GM18951 (cell line): ENCODE data around the gene SPON2.
A peak's percentile ranks its signal among the peaks of the same experiment; 100 is the strongest.

Experiments
- POLR2A ChIP-seq: IDR thresholded peaks from 4 replicates; pipeline ENCODE4 v1.6.1; 2011; ENCODE audit warnings: mild to moderate bottlenecking; ENCODE audit not compliant: insufficient read length, insufficient read depth; ENCODE audit errors: extremely low read depth
- in situ Hi-C: fragments of 300-500 bp; cut with MboI; formaldehyde crosslinking; loops from one replicate; pipeline ENCODE4 v1.12.0; 2022; ENCODE audit warnings: low sequenced_read_pairs, mixed read lengths, inconsistent platforms; ENCODE audit not compliant: unreplicated experiment

The SPON2 gene

DNA sequence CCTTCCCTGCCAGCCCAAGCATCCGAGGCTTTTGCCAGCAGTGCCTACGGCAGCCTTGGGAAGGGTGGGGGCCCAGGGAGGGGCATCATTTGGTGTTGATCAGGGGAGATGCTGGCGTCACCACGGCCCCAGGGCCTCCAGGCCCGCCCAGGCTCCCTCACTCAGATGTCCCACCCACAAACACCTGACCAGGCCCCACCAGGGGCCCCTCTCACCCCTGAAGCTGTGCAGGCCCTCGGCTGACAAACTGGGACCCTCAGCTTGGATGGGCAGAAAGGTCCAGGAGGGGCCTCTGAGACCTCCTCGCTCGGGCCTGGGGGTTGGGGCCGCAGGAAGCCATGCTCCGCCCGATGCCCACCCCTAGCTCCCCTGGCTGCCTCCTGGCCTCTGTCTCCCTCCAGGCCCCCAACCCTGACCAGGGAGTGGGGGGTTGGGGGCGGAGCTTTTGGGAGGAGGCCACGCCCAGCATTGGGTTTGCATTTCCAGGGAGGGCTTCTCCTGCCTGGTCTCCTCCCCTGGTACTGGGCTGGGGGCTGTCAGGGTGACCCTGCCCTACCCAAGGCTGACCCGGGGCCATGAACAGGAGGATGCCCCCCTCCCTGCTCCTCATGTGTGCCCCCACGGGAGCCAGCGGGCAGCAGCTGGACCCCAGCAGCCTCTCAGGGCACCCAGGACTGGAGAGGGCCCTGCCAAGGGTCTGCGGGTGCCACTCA is 33.4 kb upstream of the SPON2 start:
- TF ChIP-seq POLR2A, result no peak
- in situ Hi-C loops, result no loop called here

DNA sequence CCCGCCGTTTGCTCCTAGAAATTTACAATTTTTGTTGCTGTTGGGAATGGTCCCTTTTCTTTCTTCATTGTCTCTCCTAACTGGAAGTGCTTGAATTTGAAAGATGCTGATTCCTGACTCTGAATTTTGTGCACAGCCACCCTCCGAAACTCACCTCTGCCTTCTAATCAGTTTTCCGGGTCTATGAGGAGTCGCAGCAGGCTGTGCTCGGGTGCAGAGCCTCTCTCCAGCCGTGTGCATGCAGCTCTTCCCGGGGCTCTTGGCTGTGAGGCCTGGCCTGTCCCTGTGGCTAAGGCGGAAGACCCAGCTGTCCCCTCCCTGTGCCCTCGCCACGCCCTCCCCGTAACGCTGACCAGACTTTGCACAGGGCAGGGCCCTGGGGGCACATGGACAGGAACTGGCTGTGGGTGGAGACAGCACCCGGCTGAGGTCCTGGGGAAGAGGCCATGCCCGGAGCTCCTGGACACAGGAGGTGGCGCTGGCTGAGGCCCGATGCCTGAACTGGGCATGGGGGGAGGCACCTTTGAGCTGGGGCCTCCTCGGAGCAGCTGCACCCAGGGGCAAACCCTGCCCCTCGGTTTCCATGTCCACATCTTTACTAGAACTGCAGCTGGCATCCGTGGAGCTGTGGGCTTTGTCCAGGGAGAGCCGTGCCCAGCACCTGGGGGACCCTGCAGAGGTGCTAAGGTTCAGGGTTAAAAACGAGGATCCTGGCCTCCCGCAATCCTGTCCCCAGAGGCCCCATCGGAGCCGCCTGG is 32.6 kb upstream of the SPON2 start:
- no peak for TF ChIP-seq POLR2A
- in situ Hi-C loops, result no loop called here

DNA sequence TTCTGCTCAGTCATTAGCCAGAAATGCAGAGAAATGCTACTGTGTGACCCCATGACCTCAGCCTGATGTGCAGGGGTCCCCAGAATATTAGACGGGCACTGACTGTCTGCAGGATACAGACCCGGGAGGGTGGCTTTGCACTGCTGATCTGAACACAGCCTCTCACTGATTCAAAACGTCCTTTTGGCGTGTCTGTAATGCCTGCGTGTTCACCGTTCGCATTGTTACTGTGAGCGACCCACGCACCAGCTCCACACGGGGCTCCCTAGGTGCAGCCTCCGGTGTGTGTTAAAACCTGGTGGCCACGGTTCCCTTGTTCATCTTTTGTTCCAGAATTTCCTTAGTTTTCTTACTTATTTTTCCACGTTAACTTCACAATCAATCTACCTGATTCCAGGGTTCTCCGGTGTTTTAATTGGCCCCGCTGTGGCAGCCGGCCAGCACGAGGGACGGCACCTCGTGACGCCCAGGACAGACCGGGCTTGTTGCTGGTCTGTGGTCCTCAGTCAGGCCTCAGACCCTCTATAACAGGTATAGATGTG is 32.0 kb upstream of the SPON2 start:
- in situ Hi-C loops, result no loop called here
- no peak for TF ChIP-seq POLR2A

DNA sequence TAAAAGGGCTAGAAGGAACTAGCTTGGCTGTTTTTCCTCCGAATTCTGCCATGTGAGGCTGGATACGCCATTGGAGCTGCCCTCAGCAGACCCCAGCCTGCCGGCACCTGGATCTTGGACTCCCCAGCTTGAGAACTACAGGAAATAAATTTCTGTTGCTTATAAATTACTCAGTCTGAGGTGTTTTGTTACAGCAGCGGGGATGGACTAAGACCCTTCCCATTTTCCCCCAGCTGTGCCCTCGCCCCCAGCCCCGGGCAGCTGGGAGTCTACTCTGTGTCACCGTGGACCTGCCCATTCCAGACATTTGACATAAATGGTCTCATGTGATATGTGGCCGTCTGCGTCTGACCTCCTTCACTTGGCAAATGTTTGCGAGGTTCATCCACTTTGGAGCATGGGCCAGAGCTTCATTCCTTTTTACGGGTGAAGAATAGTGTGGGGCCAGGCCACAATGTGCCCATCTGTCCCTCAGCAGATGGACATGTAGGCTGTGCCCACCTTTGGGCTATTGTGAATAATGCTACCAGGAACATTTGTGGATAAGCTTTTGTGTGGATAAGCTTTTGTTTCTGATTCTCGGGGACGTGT is 30.7 kb upstream of the SPON2 start:
- no peak for TF ChIP-seq POLR2A
- in situ Hi-C loops, result no loop called here

DNA sequence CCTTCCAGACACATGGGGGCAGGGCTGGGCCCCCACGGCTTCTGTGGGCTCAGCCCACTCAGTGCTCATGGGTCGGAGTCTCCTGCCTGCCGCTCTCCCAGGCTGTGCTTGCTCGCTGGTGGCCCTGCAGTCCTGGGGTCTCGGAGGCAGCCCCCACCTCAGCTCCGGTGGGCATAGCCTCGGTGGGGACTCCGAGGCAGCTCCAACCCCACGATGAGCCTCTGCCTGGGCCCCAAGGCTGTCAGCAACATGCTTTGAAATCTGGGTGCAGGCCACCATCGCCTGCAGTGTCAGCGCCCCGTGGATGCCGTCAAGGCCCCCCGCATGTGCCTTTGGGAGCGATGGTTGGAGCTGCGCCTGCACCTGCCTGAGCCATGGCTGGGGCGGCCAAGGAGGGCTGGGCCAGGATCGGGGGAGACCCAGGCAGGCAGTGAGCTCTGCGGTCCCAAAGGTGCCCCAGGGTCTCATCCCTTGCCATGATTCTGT is 30.2 kb upstream of the SPON2 start:
- in situ Hi-C loops, result no loop called here
- no peak for TF ChIP-seq POLR2A

DNA sequence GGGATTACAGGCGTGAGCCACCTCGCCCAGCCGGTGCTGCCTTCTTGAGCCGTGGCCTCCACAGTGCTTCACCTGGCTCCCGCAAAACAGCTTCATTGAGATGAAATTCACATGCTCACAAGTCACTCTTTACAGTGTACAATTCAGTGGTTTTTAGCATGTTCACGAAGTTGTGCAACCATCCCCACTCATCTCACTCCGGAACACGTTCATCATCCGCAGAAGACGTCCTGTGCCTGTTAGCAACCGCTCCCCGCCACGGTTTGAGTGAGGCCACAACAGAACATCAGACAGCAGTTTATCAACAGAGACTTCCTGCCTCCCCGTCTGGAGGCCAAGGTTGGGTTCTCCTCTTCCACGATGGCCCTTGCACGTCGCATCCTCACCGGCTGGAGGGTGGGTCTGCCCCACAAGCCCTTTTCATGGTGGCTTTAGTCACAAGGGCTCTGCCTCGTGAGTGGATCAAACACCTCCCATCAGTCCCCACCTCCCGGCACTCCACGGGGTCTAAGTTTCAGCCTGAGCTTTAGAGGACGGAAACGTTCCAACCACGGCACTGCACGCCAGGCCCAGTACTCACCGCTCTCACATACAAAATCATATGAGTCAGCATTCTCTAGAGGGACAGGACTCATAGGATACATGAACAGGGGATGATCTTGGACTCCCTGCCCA is 29.6 kb upstream of the SPON2 start:
- peak; percentile 15 for TF ChIP-seq POLR2A
- in situ Hi-C loops, result no loop called here

DNA sequence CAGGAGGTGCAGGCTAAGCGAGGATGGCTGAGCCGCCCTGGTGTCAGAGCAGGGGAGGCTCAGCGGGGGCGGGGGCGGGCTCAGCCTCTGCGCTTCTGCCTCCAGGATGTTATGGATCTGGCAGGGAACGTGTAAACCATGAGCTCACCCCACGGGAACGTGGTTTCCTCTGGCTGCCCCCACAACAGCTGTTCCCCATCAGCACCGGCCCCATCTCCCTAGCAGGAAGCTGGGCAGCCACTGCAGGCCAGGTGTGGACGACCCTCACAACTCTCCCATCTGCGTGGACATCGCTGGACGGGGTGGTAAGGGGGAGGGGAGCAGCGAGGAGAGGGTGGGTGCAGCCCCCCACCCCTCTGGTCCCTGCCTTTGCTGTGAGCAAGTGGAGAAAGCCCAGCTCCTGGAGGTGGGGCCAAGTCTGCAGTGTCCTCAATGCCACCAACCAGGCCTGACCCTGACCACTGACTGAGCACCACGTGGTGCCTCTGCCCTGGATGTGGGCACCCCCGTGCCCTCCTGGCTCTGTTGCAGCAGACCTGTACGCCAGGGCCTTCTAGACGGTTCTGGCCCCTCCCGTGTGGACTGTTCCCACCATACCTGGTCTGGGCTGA is 28.1 kb upstream of the SPON2 start:
- no peak for TF ChIP-seq POLR2A
- in situ Hi-C loops, result no loop called here

DNA sequence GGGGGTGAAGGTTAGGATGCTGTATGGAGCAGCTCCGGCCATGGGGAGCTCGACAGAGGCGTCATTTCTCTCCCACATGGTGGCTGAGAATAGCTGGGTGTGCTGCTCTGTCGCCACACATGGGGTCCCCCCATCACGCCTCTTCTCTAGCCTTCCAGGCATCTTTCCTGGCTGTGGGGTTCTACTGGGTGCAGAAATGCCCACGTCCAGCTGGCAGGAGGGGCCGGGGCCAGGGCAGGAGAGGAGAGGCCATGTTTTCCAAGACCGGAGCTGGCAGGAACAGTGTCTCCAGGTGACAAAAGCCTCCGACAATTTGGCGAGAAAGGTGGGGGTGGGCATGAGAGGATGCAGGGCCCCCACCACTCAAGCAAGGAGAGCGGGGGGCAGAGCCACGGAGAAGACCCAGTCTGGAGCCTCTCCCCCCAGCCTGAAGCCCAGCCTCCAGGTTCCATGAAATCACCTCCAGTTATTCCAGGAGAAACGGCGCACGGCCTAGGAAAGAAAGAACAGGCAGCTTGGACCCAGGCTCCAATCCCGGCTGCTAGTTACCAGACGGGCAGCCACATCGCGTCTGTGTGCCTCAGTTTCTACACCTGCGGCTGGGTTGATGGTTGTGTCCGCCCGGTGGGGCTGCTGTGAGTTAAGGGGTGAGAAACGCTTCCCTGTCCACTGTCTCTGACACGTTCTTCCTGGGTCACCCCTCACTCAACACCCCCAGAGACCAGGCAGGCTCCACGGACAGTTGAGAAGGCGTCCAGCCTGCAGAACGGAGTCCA is 27.4 kb upstream of the SPON2 start:
- in situ Hi-C loops, result no loop called here
- no peak for TF ChIP-seq POLR2A

DNA sequence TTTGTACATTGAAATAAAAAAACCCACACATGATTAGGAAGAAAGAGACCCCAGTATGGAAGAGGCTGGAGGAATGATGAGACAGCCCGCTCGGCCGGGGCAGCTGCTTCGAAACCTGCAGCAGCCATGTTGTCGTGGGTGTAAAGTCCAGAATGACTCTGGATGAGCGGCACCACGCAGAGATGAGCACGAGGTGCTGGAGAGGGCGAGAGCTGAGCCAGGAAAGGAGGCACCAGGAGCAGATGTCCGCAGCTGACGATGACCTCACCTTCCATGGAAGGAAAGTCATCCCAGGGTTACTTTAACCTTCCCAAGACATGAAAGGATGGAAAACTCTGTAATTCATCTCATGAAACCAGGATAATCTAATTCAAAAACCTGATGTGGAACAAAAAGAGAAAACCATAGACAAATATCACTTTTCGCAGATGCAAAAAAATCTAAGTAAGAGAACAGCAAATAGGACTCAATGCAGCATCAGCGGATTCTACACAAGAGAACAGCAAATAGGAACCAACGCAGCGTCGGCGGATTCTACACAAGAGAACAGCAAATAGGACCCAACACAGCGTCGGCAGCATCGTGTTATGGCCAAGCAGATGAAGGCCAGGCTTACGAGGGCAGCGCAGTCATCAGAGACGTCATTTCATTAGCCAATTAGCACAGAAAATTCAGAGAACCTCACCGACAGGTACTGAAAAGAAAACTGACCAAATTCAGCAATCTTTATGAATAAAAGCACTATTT is 25.9 kb upstream of the SPON2 start:
- no peak for TF ChIP-seq POLR2A
- in situ Hi-C loops, result no loop called here

DNA sequence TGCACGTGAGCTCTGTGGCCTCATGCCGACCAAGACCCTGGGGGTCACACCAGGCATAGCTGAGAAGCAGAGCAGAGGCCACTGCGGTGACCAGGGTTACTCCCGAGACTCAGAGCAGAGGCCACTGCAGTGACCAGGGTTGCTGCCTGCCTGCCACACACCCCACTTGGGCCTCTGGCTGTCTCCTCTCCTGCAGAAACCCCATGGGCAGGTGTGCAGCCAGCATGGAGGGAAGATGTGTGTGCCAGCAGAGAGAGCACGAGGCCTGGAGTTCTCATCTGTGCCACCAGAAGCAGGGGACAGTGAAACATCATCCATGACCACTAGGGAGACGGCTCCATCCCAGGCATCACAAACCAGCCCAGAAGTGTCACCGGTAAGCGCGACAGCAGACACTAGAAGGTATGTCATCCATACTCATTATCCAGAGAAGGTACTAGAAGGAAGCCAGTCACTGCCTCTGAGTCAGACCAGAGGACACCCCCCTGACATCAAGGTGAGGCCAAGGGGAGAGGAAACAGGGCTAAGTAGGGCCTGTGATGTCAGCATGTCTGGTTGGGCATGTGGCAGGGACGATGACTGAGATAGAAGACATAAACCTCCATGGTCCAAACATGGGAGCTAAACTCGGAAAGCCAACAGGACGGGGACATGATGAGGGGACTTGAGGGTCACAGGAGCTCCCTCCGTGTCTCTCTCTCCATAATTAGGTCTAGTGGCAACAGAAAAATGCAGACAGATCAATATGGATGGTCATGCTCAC is 24.2 kb upstream of the SPON2 start:
- in situ Hi-C loops, result no loop called here
- no peak for TF ChIP-seq POLR2A
